Breast epithelium (tissue), 3 donors: ENCODE results near the gene NCKAP1.

Experiments
- POLR2A ChIP-seq: fragments of 450-650 bp; IDR thresholded peaks from one replicate; pipeline ENCODE4 v1.6.1; 2016; ENCODE audit warnings: antibody characterized with exemption, mild to moderate bottlenecking, moderate library complexity
- TF ChIP-seq, protein P1 (sequence below), 3 donors: fragments of 450-650 bp; IDR thresholded peaks; one replicate each; pipeline ENCODE4 v1.5.1; 2016 to 2017; ENCODE audit warnings: antibody characterized with exemption in 3 of 3, mild to moderate bottlenecking in 3 of 3, moderate library complexity in 3 of 3

DNA sequence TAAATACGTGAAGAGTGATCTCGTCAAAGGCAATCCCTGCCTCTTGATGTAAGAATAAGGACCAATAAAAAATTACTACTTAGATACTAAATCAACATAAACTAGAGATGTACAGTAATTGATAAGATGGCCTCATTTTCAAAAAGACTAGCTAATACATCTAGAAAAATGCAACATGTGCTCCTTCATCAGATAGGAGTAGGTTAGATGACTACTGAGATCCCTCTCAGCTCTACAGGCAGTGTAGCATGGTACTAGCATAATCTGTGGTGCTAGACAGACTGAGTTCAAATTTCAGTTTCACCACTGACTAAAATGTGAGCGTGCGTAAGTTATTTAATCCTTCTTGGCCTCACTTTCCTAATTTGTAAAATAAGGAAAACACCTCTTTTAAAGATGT, 89.2 kb downstream of the NCKAP1 start:
- TF ChIP-seq POLR2A, result no peak
- TF ChIP-seq, protein P1, sequence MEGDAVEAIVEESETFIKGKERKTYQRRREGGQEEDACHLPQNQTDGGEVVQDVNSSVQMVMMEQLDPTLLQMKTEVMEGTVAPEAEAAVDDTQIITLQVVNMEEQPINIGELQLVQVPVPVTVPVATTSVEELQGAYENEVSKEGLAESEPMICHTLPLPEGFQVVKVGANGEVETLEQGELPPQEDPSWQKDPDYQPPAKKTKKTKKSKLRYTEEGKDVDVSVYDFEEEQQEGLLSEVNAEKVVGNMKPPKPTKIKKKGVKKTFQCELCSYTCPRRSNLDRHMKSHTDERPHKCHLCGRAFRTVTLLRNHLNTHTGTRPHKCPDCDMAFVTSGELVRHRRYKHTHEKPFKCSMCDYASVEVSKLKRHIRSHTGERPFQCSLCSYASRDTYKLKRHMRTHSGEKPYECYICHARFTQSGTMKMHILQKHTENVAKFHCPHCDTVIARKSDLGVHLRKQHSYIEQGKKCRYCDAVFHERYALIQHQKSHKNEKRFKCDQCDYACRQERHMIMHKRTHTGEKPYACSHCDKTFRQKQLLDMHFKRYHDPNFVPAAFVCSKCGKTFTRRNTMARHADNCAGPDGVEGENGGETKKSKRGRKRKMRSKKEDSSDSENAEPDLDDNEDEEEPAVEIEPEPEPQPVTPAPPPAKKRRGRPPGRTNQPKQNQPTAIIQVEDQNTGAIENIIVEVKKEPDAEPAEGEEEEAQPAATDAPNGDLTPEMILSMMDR (IDR thresholded peaks at IDR 0.05), result no peak
